Muscle of back (tissue), 11 donors: ENCODE measurements around the gene COX5A. TPM values are rescaled to one million over a fixed set of nuclear protein-coding genes. Genes with fewer than 3 reads are reported as not detected.
"Not testable (repeated sequence)": the region's sequence is repeated elsewhere in the genome, so short reads cannot be mapped to it uniquely, and the experiment has no call there.

Source experiments
- DNase-seq, 3 donors: peaks; one replicate each; pipeline versions ENCODE4 v3.0.0 to v3.0.0-alpha.2; 2013
- polyA plus RNA-seq, 10 donors: library from polyadenylated mRNA; unstranded; fragments of 120-200 nt; gene quantifications; one replicate each; pipeline ENCODE4 v1.2.1, GENCODE V29; 2013; ENCODE audit not compliant: insufficient read length in 10 of 10

The COX5A gene
- polyA plus RNA-seq, 10 donors = 192 to 258 (median 234) TPM

DNA sequence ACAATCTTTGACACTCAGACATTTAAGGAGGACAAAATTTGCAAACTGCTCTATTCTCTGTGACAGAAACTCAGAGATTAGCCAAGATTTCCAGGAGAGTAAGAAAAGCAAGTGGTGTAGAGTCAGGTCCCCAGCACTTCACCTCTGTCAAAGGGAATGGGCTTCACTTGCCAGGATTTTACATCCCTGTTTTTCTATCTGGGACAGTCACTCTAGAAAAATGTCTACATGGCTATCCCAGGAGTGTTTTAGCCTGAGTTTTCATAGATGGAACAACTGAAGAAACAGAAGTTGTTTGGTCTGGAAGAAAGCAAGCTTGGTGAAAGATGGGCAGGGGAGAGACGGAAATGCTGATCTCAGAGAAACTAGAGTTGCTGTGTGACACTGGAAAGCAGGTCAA, 34.2 kb downstream of the COX5A start:
- DNase-seq = no peak

- DNase-seq = no peak
Measured at GRCh38 chr15:74902295-74903075, 35.4 kb downstream of the COX5A start.

DNA sequence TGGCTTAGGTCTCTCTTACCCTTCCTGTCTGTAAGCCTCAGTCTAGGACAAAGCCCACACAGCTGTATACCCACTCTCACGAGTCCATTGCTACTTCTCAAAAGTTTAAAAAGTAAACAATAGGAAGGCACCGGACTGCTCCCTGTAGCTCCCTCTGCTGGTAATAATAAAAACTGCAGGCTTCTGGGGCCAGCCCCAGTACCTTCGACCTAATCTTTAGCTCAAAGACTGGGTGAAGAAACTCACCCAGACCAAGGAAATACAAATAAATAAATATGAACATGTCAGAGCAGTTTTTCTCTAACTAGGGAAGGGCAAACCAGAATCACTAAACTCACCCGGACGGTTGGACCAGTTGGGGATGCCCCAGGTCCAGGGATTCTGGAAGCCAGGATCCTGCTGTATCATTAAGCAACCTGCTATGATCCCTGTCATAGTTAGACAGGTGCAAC, 36.2 kb downstream of the COX5A start:
- peak; percentile 30 to 75 (median 65) for DNase-seq

- no peak for DNase-seq
Measured at GRCh38 chr15:74897300-74897701, 40.6 kb downstream of the COX5A start.

DNA sequence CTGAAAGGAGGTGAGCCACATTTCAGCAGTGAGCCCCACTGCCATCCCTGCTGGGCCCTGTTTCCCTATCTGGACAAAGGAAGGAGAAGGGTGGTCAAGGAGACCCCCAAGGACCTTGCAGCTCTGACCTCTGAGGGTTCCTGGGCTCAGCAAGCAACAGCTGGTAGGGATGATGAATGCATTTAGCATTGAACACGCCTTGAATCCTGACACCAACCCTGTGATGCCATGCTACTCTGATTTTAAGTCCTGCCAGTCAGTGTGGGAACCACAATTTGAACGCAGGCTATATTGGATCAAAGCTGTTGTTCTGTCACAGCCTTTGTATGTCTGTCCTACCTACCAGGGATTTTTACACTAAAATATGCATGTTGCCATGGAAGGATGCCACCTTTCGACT, 41.6 kb downstream of the COX5A start:
- DNase-seq = no peak

DNA sequence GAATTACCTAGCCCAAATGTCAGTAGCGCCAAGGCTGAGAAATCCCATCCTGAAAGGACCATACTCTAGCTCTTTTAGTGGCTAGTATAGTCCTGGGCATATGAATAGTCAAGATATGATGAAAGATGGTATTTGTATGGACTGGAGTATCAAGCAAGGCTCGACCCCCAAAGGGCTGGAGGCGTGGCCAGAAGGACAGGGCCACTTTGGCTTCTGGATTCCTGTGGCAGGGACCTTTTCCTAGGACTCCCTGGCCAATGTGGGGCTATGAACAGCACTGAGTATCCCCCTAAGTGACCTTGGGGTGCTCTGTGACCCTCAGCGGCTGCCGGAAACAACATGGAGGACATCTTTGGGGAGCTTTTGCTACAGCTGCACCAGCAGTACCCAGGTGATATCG, 42.0 kb downstream of the COX5A start:
- DNase-seq = no peak

- DNase-seq = not testable (repeated sequence)
Measured at GRCh38 chr15:74894383-74894782, 43.5 kb downstream of the COX5A start.

DNA sequence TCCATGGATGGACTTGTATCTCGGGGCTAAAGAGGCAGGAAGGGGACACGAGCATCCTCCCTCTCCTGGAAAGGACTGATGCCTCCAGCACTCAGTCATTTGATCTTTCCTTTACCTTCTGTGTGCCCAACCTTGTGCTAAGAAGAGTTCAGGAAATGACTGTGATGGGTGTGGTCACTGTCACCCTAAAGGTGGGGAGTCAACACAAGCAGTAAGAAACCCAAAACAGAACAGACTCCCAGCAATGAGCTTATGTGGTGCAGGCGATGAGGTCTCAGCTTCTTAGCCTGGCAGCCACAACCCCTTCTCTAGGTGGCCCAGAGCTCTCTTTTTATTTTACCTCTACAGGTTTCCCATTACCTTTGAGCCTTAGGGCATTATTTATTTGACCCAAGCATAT, 44.2 kb downstream of the COX5A start:
- no peak for DNase-seq

GRCh38 chr15:74892931-74893330, 44.9 kb downstream of the COX5A start:
- DNase-seq = no peak

DNA sequence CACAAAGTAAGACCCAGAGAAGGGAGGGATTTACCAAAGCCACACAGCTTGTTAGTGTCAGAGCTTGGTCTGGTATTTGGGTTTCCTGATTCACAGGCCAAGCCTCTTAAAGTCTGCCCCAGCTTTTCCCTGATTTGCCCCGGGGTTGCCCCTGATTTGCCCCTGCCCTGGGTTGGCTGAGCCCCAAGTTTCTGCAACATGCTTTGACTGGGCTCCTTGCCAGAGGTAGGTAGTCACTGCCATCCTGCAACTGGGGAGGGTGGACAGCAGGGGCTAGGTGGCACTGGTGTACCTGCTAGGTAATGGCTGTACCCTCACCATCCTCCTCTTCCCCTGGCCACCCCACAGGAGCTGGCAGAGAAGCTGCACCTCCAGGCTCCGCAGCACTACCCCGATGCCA, 45.6 kb downstream of the COX5A start:
- DNase-seq = no peak

DNA sequence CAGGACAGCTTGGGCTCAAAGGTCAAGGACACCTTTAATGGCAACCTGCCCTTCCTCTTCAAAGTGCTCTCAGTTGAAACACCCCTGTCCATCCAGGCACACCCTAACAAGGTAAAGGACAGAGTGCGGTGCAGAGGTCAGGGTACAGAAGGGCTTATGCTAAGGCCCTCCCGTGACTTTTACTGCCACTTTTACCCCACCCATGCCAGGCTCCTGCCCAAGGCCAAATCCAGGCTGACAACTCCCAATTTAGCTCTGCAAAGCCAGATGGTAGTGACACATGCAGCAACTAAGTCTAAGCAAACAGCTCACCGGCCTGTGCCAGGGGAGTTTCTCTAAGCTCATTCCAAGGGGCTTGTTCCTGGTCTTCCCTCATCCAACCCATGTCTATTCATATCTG, 46.4 kb downstream of the COX5A start:
- no peak for DNase-seq

- no peak for DNase-seq
Measured at GRCh38 chr15:74890665-74890960, 47.3 kb downstream of the COX5A start.

DNA sequence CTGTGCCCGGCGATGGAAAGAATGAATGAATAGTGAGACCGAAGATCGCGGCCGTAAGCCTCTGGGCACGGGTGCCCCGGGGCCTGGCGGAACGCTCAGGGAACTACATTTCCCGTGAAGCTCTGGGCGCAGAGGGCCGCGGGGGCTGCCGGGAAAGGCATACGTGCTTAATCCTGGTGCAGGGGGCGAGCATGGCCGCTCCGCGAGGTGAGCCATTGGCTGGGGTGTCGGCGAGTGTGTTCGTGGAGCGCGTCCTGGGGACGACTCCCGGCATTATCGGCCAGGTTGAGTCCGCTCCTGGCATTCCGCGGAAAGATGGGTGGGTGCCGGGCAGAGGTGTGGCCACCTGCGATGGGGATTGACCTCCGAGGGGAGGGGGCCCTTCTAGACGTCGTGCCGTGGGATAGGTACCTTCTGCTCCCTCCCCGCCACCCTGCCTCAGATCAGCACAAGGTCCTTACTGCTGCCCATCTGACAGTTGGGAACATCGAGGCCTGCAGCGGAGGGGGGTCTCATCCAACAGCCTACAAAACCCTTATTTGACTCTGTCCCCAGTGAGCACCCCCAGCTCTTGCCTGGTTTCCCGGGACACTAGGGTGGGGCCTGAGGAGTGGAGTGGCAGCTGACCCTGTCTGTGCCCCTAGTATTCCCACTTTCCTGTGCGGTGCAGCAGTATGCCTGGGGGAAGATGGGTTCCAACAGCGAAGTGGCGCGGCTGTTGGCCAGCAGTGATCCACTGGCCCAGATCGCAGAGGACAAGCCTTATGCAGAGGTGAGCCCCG, 47.8 kb downstream of the COX5A start, which contains the start of gene MPI:
Gene MPI, plus strand, starts transcription at position 160 of the 782 bp plus-strand sequence. Its CDS starts 32 bp downstream, at position 192.
- peak; percentile 81 to 96 (median 87) for DNase-seq

GRCh38 chr15:74889390-74889882, 48.4 kb downstream of the COX5A start:
- DNase-seq = peak in 1 of 3 donors; percentile 61

- DNase-seq = no peak
Measured at GRCh38 chr15:74888716-74889115, 49.2 kb downstream of the COX5A start.

- DNase-seq = not testable (repeated sequence)
Measured at GRCh38 chr15:74887537-74888193, 50.2 kb downstream of the COX5A start.

- DNase-seq = no peak
Measured at GRCh38 chr15:74885461-74885860, 52.4 kb downstream of the COX5A start.

DNA sequence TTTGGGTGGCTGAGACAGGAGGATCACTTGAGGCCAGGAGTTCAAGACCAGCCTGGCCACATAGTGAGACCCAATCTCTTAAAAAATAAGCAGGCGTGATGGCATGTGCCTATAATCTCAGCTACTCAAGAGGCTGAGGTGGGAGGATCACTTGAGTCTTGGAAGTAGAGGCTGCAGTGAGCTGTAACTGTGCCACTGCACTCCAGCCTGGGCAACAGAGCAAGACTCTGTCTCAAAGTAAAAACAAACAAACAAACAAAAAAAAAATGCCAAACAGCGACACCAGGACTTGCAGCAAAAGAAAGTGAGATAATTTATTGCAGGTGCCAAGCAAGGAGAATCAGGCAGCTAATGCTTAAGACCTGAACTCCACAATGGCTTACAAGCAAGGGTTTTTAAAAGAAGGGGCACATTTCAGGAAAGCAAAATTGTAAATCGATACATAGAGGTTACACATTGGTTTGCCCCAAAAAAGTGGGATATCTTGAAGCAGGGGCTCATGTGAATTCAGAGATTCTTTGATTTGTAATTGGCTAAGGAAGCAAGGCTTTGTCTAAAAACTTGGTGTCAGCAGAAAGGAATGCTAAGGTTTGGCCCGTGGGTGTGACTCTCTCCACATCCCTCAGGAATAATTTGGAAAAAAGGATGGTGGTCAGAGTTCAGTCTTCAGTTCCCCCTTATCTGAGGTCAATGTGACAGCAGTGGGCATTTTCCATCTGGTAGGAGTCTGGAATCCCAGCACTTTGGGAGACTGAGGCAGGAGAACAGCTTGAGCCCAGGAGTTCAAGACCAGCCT, 53.2 kb downstream of the COX5A start:
- DNase-seq = no peak

GRCh38 chr15:74882528-74882927, 55.3 kb downstream of the COX5A start:
- no peak for DNase-seq

- DNase-seq = no peak
Measured at GRCh38 chr15:74878273-74878672, 59.6 kb downstream of the COX5A start.

DNA sequence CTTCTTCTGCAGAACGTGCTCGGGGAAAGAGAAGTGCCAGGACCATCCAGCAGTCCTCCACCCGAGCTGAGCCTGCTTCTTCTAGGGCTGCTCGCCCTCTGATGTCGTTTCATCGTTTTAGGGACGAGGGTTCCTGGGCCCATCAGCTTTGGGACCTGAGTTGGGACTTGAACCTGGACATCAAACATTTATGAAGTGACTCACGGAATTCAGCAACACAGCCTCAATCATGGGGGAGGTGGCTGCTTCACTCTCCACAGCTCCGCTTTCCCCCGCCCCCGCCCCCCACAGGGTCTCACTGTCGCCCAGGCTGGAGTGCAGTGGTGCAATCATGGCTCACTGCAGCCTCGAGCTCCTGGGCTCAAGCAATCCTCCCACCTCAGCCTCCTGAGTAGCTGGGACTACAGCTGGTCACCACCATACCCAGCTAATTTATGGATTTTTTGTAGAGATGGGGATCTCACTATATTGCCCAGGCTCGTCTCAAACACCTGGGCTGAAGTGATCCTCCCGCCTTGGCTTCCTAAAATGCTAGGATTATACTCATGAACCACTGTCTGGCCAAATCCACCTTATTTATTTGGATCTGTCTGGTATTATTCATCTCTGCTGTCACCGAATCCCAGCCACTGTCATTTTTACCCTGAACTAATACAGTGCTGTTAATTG, 64.0 kb downstream of the COX5A start:
- DNase-seq = no peak
